Globus pallidus (tissue), 1 donor: Measurements from ENCODE around the gene TEX54.
"Not testable (repeated sequence)": the region's sequence is repeated elsewhere in the genome, so short reads cannot be mapped to it uniquely, and the experiment has no call there.

Experiments
- DNase-seq: peaks from one replicate; pipeline ENCODE4 v3.0.0-alpha.2; 2015; ENCODE audit warnings: low spot score

The TEX54 gene

DNA sequence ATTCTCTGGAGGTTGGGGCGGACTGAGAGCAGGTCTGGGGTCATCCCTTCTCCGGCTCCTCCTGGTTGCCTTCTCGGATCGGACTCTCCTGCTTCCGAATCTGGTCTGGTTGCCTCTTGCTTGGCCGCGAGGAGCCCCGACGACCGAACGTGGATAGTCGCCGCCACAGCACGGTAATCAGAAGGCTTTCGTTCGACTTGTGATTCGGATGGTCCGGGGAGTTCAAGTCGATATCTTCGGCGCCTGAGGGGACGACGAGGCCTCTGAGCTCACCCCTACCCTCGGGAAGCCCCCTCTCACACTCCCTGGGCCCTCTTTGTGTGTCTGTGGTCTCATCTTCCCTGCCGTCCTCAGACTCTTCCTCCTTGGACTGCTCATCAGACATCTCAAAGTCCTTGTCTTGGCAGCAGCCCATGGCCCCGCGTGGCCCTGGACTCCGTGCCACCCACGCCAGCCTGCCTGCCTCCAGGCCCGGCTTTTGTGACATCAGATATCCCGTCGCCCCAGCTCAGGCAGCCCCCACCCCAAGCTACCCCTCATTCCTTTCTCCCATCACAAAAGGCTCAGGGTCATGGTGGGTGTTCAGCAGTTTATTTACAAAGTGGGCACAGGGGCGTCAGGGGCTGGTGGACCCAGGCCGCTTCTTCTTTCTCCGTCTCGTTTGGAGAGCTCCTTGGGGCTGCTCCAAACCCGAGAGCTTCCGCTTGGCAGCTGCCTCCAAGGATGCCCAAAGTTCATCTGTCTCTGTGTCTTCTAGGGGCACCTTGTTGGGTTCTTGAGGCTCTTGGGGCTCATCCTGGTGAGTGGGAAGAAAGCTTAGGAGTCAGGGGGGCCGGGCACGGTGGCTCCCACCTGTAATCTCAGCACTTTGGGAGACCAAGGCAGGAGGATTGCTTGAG is at the start of gene TEX54:
Gene TEX54 (minus strand): TSS at position 506 of the 899 bp plus-strand sequence.
- no peak for DNase-seq

DNA sequence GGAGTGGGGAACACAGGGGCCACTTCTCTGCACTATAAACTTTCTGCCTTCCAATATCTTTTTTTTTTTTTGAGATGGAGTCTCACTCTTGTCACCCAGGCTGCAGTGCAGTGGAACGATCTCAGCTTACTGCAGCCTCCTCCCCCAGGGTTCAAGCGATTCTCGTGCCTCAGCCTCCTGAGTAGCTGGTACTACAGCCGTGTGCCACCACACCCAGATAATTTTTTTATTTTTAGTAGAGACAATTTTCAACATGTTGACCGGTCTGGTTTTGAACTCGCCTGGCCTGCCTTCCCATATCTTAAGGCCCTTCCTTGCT is 49.7 kb upstream of the TEX54 start:
- no peak for DNase-seq

- DNase-seq = peak; percentile 83
These were observed 49.2 kb upstream of the TEX54 start for GRCh38 chr11:62881579-62882430.

DNA sequence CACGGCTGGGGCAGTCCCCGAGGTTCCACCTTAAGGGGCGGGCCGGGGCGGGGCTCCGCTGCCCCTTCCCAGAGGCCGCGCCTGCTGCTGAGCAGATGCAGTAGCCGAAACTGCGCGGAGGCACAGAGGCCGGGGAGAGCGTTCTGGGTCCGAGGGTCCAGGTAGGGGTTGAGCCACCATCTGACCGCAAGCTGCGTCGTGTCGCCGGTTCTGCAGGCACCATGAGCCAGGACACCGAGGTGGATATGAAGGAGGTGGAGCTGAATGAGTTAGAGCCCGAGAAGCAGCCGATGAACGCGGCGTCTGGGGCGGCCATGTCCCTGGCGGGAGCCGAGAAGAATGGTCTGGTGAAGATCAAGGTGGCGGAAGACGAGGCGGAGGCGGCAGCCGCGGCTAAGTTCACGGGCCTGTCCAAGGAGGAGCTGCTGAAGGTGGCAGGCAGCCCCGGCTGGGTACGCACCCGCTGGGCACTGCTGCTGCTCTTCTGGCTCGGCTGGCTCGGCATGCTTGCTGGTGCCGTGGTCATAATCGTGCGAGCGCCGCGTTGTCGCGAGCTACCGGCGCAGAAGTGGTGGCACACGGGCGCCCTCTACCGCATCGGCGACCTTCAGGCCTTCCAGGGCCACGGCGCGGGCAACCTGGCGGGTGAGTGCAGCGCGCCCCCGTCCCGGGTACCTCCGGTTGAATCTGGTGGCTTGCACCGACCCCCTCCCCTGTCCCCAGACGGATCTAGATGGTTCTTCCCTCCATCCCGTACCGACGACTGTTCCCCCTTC is 48.4 kb upstream of the TEX54 start, which contains the start of gene SLC3A2:
Gene SLC3A2 (plus strand): TSS at position 94 of the 776 bp plus-strand sequence. CDS start 128 bp downstream, at position 222.
- DNase-seq = peak; percentile 88

- no peak for DNase-seq
These were observed 47.7 kb upstream of the TEX54 start for GRCh38 chr11:62880231-62880802.

- DNase-seq = peak; percentile 62
These were observed 46.8 kb upstream of the TEX54 start for GRCh38 chr11:62879235-62879978.

DNA sequence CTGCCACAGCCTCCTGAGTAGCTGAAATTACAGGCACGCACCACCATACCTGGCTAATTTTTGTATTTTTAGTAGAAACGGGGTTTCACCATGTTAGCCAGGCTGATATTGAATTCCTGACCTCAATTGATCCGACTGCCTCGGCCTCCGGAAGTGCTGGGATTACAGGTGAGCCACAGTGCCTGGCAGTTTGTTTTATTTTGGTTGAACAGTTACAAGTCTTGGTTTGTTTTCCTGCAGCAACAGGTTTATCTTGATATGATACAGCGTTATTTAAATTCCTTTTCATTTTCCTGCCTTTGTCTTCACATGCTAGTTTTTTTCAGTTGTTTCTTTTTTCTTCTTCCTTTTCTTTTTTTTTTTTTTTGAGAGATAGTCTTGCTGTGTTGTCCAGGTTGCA is 44.1 kb upstream of the TEX54 start:
- no peak for DNase-seq

DNA sequence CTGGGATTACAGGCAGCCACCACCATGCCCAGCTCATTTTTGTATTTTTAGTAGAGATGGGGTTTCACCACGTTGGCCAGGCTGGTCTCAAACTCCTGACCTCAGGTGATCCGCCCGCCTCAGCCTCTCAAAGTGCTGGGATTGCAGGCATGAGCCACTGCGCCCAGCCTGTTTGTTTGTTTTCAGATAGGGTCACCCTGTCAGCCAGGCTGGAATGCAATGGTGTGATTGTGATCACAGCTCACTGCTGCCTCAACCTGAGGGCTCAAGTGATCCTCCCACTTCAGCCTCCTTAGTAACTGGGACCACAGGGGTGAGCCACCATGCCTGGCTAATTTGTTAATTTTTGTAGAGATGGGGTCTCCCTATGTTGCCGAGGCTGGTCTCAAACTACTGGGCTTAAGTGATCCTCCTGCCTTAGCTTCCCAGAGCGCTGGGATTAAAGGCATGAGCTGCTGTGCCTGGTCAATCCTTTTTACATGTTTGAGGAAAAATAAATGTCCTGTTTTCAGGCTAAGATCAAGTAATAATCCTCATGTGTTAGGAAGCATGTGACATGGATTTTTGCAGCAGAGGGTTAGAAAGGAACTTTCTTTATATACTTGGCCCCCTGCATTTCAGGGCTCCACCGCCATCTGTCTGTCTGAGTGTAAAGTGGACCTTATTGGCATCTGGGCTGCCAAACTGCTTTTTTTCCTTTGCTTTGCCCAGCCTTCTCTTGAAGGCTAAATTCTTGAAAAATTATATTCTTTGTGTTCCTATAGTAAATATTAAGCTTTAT is 43.2 kb upstream of the TEX54 start:
- DNase-seq = no peak

DNA sequence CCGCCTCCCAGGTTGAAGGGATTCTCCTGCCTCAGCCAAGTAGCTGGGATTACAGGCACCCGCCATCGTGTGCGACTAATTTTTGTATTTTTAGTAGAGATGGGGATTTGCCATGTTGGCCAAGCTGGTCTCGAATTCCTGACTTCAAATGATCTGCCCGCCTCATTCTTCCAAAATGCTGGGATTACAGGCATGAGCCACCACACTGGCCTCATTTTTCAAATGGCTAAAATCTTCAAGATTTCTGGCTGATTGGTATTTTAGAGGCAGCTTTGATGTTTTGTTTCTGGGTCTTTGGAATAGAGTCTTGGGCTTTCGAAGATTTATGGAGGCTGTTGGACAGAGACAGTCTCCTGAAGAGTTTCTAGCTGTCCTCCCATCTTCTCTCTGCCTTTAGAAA is 42.2 kb upstream of the TEX54 start:
- DNase-seq = no peak

DNA sequence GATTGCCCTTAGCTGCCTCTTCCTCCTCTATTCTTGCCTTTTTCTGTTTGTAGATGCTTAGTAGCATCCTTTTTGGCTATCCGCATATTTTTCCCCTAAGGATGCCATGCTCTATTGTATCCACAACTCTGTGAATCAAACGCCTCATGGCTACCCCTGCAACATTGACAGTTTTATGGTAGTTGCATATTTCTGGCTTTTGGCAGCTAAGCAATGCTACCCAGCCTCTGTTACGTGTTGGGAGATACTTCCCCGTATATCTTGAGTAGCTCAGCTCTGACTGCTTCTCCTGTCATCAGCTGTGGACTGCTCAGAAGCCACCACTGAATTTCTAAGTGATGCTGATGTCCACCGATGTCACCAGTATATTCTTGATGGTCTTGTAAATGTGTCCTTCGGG is 33.0 kb upstream of the TEX54 start:
- no peak for DNase-seq

DNA sequence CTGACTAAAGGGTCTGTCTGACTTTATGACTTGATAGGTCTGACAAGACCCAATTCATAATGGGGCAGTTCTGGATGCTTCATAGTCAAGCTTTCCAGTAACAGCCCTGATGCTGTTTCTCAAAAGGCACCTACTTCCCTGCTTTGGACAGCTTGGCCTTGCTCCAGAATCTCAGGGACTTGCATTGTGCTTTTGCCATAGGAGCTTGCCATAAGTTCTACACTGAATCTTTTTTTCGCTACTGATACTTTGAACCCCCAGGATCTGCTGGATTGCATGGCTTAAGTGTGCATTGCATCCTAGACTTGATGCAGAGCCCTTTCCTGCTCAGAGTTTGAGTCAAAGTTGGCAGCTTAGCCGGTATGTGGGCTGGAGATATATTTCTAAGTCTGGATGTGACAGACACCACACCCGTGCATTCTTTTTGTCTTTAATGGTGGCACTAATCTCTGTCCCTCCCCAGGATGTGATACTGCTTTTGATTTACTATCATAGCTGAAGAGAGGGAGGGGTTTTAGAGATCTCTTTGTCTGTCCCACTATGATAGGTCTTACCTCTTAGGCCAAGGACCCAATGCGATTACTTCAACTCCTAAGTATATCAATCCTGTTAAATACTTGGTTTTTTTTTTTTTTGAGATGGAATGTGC is 31.2 kb upstream of the TEX54 start:
- DNase-seq = no peak

- DNase-seq = not testable (repeated sequence)
These were observed 29.0 kb upstream of the TEX54 start for GRCh38 chr11:62861564-62862192.

- DNase-seq = no peak
These were observed 28.4 kb upstream of the TEX54 start for GRCh38 chr11:62860835-62861563.

DNA sequence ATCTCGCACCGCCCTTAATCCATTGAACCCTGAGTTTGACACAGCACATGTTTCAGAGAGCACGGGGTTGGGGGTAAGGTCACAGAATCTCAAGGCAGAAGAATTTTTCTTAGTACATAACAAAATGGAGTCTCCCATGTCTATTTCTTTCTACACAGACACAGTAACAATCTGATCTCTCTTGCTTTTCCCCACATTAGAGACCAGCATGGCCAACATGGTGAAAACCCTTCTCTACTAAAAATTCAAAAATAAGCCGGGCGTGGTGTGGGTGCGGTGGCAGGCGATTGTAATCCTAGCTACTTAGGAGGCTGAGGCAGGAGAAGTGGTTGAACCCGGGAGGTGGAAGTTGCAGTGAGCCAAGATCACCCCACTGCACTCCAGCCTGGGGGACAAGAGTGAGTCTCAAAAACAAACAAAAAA is 26.7 kb upstream of the TEX54 start:
- not testable (repeated sequence) for DNase-seq

DNA sequence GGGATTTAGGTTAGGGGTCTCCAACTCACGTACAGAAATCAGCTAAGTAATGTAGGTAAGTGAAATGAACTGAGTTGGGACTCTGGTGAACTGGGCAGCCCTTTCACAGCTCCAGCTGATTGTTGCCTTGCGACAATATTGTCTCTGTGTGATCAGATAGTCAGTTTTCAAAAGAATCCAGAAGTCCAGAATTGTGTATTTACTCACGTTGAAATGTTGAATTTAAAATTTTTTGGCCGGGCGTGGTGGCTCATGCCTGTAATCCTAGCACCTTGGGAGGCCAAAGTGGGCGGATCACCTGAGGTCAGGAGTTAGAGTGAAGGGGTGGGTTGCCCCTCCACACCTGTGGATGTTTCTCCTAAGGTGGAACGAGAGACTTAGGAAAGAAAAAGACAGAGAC is 25.6 kb upstream of the TEX54 start:
- DNase-seq = no peak

- no peak for DNase-seq
These were observed 24.9 kb upstream of the TEX54 start for GRCh38 chr11:62857541-62857982.

DNA sequence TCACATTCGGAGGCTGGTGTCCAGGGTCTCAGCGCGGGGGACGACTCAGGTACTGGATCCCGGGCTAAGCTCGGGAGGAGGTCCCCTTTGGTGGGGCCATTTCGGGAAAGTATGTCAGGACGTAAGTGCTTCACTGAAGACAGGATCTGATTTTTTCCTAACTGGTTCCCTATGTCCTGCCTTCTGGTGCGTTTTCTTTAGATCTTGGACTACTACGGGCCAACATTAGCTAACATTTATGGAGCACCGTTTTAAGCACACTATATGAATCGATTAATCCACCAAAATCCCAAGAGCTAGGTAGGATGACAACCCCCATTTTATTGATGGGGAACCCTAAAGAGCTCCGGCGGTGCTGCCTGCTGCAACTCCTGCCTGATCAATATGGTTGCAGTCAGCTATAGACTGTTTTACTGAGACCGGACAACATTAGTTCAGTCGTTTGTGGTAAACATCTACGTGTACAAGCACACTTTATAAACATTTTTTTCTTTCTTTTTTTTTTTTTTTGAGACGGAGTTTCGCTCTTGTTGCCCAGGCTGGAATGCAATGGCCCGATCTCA is 23.8 kb upstream of the TEX54 start:
- no peak for DNase-seq
